Activated CD4-positive, alpha-beta T cell treated with anti-CD3 and anti-CD28 coated beads for 36 hours (primary cell): ENCODE measurements around the gene JAZF1. TPM values are rescaled to one million over a fixed set of nuclear protein-coding genes. Genes with fewer than 3 reads are reported as not detected.

Source experiments
- ATAC-seq: fragments of 200-7000 bp; cut with Tn5 transposase; one replicate; pipeline ENCODE4 v1.10.0; 2021; ENCODE audit warnings: mild to moderate bottlenecking, moderate library complexity
- CTCF ChIA-PET: fragments of 350-600 bp; sonication (Branson Sonifier 250); formaldehyde crosslinking; loops from one replicate; lab custom pipeline; 2021; ENCODE audit warnings: antibody characterized with exemption; lab: Charles Lee
- POLR2A ChIA-PET: fragments of 350-600 bp; sonication (Branson Sonifier 250); formaldehyde crosslinking; loops from one replicate; lab custom pipeline; 2021; ENCODE audit warnings: antibody characterized with exemption, inconsistent platforms; lab: Charles Lee
- DNase-seq: peaks from one replicate; pipeline ENCODE4 v3.0.0-alpha.2; 2020
- H3K27ac Mint-ChIP-seq: one replicate; pipeline ENCODE4 v1.8.0; 2021; ENCODE audit warnings: mixed read lengths
- H3K27me3 Mint-ChIP-seq: one replicate; pipeline ENCODE4 v1.8.0; 2021; ENCODE audit warnings: mixed read lengths
- H3K36me3 Mint-ChIP-seq: one replicate; pipeline ENCODE4 v1.8.0; 2021; ENCODE audit warnings: low read depth, mixed read lengths
- H3K4me1 Mint-ChIP-seq: one replicate; pipeline ENCODE4 v1.8.0; 2021; ENCODE audit warnings: mixed read lengths
- H3K4me3 Mint-ChIP-seq: one replicate; pipeline ENCODE4 v1.8.0; 2021; ENCODE audit warnings: mild to moderate bottlenecking, moderate library complexity, mixed read lengths
- H3K9me3 Mint-ChIP-seq: one replicate; pipeline ENCODE4 v1.8.0; 2021; ENCODE audit warnings: low read depth, mixed read lengths
- intact Hi-C, 2 experiments: fragments of 100-400 bp; cut with DNase I in 1 of 2; cut with micrococcal nuclease in 1 of 2; formaldehyde crosslinking; loops; one replicate each; pipeline versions ENCODE4 v1.14.2 to v1.15.1; 2022 to 2024; cut with DNase I, micrococcal nuclease
- total RNA-seq, 2 experiments: library from RNA; stranded (reverse); gene quantifications; one replicate each; pipeline ENCODE4 v1.2.3, GENCODE V29; 2021

The JAZF1 gene
- total RNA-seq, 2 experiments from 2014 or later, result 5.2 to 6.9 TPM

DNA sequence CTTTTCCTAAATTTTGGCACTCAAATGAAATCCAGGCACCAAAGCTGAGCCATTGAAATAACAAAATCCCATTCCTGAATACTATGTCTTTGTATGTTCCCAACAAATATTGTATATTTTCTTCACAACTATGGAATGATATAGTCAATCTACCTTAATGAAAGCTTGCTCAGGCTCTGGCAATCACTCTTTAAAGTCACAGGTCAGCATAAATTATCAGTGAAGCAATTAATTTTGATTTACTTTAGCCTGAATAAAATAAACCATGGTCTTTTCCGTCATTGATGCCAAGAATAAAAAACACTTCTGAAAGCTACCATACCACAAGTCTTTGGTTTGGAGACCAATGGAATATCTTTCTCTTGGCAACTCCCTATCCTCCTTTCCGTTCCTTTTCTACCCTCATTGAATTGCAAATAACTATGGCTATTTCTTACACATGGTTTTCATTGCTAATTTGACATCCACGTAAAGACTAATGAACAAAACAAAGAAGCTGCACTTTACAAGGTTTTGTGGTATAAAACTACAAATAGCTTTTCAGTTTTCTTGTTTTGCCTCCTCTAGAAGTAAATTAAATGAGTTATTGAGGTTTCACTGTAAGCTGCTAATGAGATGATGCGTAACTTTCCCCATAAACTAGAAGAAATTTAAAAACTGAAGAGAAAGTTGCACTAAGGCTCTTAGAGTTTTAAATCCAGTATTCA is 274.1 kb downstream of the JAZF1 start:
- Mint-ChIP-seq H3K4me3 (no peak overlapping the region), H3K27ac (no peak overlapping the region), H3K9me3 (no peaks in the 10 kb centered on the region), H3K27me3 (no peaks in the 10 kb centered on the region), H3K4me1 (peaks cover 2% of the 10 kb centered on the region), H3K36me3 (no peaks in the 10 kb centered on the region)
- ATAC-seq, result no peak
- intact Hi-C loops, result no loop called here
- POLR2A ChIA-PET, result no interaction called here
- no peak for DNase-seq
- CTCF ChIA-PET, result interaction anchor here (0.7 to 1.2 kb wide), 4 partner anchors 11 to 196 kb away, joined by 3 to 5 read pairs (median 3); no protein-coding TSS in a partner anchor

GRCh38 chr7:27905951-27906350 is 274.6 kb downstream of the JAZF1 start:
- POLR2A ChIA-PET, result interaction anchor here (0.6 kb wide), 1 partner anchor 223 kb away, joined by 3 read pairs; no protein-coding TSS in a partner anchor
- CTCF ChIA-PET, result interaction anchor here (0.6 to 1.2 kb wide), 4 partner anchors 10 to 482 kb away, joined by 3 to 5 read pairs (median 3); no protein-coding TSS in a partner anchor
- H3K36me3 Mint-ChIP-seq, result no peaks in the 10 kb centered on the region

GRCh38 chr7:27901028-27901760 is 279.4 kb downstream of the JAZF1 start:
- ChIA-PET CTCF (no interaction called here), POLR2A (no interaction called here)
- Mint-ChIP-seq H3K4me3 (no peak overlapping the region), H3K36me3 (no peaks in the 10 kb centered on the region), H3K27ac (no peak overlapping the region), H3K9me3 (no peaks in the 10 kb centered on the region), H3K4me1 (peaks cover 37% of the 10 kb centered on the region), H3K27me3 (no peaks in the 10 kb centered on the region)
- intact Hi-C loops, result loop anchor here (1.0 to 2.0 kb wide), 4 partner anchors 116 to 239 kb away; partner anchors contain the start of gene HIBADH (in 1 of the 2)
- DNase-seq (peak; percentile 49), ATAC-seq (peak; percentile 67)

More at GRCh38 chr7:27905951-27906350, 274.6 kb downstream of the JAZF1 start:
- Mint-ChIP-seq H3K9me3 (no peaks in the 10 kb centered on the region), H3K4me3 (no peak overlapping the region), H3K27me3 (no peaks in the 10 kb centered on the region), H3K4me1 (peaks cover 8% of the 10 kb centered on the region), H3K27ac (no peak overlapping the region)
- DNase-seq (no peak), ATAC-seq (no peak)
- intact Hi-C loops, result no loop called here

DNA sequence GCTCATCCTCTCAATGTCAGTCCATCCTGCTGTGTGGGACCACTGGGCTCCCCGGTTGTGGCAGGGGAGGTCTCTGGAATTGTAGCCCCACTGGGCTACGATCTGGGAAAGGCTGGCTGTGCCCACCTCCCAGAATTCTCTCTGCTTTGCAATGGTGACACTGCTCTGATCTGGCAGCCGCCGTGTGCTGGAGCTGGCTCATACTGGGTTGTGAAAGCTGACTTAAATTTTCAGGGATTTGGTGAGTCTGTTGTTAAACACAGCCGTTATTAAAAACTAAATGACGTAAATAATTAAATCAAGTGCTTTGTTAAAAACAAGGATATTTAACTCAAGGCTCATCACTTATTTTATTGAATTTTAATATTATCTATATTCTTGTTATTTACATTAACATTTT is 280.6 kb downstream of the JAZF1 start:
- ATAC-seq, result no peak
- Mint-ChIP-seq H3K36me3 (no peaks in the 10 kb centered on the region), H3K27me3 (no peaks in the 10 kb centered on the region), H3K4me3 (no peak overlapping the region), H3K4me1 (peaks cover 43% of the 10 kb centered on the region), H3K9me3 (no peaks in the 10 kb centered on the region), H3K27ac (no peak overlapping the region)
- CTCF ChIA-PET, result interaction anchor here (0.7 to 1.0 kb wide), 2 partner anchors 197 to 1421 kb away, joined by 3 read pairs; no protein-coding TSS in a partner anchor
- POLR2A ChIA-PET, result no interaction called here
- intact Hi-C loops, result loop anchor here (2.0 kb wide), 2 partner anchors 115 to 137 kb away; no protein-coding TSS in a partner anchor
- no peak for DNase-seq

- ChIA-PET POLR2A (no interaction called here), CTCF (interaction anchor here (1.0 kb wide), 1 partner anchor 197 kb away, joined by 3 read pairs; no protein-coding TSS in a partner anchor)
- H3K9me3 Mint-ChIP-seq, result no peaks in the 10 kb centered on the region
- H3K4me1 Mint-ChIP-seq, result peaks cover 43% of the 10 kb centered on the region
- H3K27ac Mint-ChIP-seq, result no peak overlapping the region
- no peaks in the 10 kb centered on the region for H3K27me3 Mint-ChIP-seq
- DNase-seq (peak; percentile 58), ATAC-seq (peak; percentile 86)
- no peak overlapping the region for H3K4me3 Mint-ChIP-seq
- H3K36me3 Mint-ChIP-seq, result no peaks in the 10 kb centered on the region
- intact Hi-C loops, result no loop called here
Observed at GRCh38 chr7:27899601-27900000, 281.0 kb downstream of the JAZF1 start.

GRCh38 chr7:27897441-27897847 is 283.2 kb downstream of the JAZF1 start:
- no peak for ATAC-seq
- ChIA-PET CTCF (interaction anchor here (1.4 kb wide), 1 partner anchor 24 kb away, joined by 3 read pairs; no protein-coding TSS in a partner anchor), POLR2A (no interaction called here)
- intact Hi-C loops, result no loop called here
- no peaks in the 10 kb centered on the region for H3K9me3 Mint-ChIP-seq
- H3K27me3 Mint-ChIP-seq, result no peaks in the 10 kb centered on the region
- H3K27ac Mint-ChIP-seq, result no peak overlapping the region
- H3K4me3 Mint-ChIP-seq, result no peak overlapping the region
- peaks cover 43% of the 10 kb centered on the region for H3K4me1 Mint-ChIP-seq
- no peak for DNase-seq
- peaks cover 14% of the 10 kb centered on the region for H3K36me3 Mint-ChIP-seq

DNA sequence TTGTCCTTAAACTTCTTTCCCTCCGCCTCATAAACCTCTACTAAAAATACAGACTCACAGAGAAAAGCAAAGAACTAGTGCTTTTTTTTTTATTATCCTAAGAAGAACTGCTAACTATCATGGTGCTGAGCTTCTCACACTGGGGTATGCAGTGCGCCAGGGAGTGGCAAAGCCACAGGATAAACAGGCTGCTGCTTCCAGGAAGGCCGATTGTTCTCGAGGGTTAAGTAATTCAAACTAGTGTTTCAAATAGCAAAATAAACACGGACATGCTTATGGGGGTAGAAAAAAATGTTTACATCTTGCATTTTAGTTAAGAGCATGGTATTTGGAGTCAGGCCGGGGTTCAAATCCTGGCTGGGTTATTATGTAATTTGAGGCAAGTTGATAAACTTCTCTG is 283.6 kb downstream of the JAZF1 start:
- no peak for DNase-seq
- peaks cover 43% of the 10 kb centered on the region for H3K4me1 Mint-ChIP-seq
- no peak overlapping the region for H3K27ac Mint-ChIP-seq
- intact Hi-C loops, result no loop called here
- no peak for ATAC-seq
- CTCF ChIA-PET, result interaction anchor here (1.4 kb wide), 1 partner anchor 24 kb away, joined by 3 read pairs; no protein-coding TSS in a partner anchor
- no peaks in the 10 kb centered on the region for H3K27me3 Mint-ChIP-seq
- no peaks in the 10 kb centered on the region for H3K9me3 Mint-ChIP-seq
- POLR2A ChIA-PET, result no interaction called here
- no peak overlapping the region for H3K4me3 Mint-ChIP-seq
- peaks cover 15% of the 10 kb centered on the region for H3K36me3 Mint-ChIP-seq

DNA sequence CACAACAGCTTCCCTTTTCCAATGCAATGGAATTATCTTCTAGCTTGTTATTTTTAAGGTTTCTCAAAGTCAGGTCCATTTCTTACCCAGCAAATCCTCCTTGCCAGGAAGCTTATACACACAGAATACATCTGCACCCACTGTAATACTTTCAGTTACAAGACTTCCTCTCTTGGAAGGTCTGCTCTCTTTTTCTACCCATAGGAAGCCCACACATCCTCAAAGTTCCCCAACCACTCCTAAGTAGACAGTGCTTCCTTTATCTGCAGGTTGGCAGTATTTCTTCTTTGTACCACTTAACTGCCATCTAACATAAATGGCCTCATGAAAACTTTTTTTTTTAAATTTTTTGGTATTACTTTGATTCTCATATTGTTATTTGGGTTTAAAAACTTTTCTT is 285.0 kb downstream of the JAZF1 start:
- CTCF ChIA-PET, result interaction anchor here (0.9 kb wide), 1 partner anchor 11 kb away, joined by 5 read pairs; no protein-coding TSS in a partner anchor
- Mint-ChIP-seq H3K27me3 (no peaks in the 10 kb centered on the region), H3K9me3 (no peaks in the 10 kb centered on the region), H3K4me3 (no peak overlapping the region), H3K27ac (no peak overlapping the region), H3K4me1 (peaks cover 32% of the 10 kb centered on the region), H3K36me3 (peaks cover 15% of the 10 kb centered on the region)
- DNase-seq, result no peak
- intact Hi-C loops, result no loop called here
- POLR2A ChIA-PET, result no interaction called here
- ATAC-seq, result no peak

- intact Hi-C loops, result no loop called here
- ChIA-PET CTCF (no interaction called here), POLR2A (interaction anchor here (0.8 kb wide), 1 partner anchor 15 kb away, joined by 3 read pairs; no protein-coding TSS in a partner anchor)
- Mint-ChIP-seq H3K27ac (no peak overlapping the region), H3K36me3 (peaks cover 15% of the 10 kb centered on the region), H3K4me1 (peaks cover under 1% of the 10 kb centered on the region), H3K27me3 (no peaks in the 10 kb centered on the region), H3K4me3 (no peak overlapping the region), H3K9me3 (no peaks in the 10 kb centered on the region)
- peak; percentile 63 for ATAC-seq
- DNase-seq, result no peak
Observed at GRCh38 chr7:27890205-27890849, 290.3 kb downstream of the JAZF1 start.

DNA sequence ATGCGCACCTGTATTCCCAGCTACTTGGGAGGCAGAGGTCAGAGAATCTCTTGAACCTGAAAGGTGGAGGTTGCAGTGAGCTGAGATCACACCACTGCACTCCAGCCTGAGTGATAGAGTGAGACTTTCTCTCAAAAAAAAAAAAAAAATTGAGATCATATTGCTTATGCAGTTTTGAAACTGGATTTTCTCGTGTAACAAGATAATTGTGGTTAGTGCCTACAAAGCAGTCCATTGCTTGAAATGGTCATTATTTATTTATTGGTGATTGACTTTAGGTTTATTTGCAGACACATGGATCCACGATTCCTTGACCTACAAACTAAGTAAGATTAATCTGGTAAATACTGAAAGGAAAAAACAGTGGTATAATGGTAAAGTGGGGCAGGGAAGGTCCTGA is 290.8 kb downstream of the JAZF1 start:
- ATAC-seq (no peak), DNase-seq (no peak)
- Mint-ChIP-seq H3K4me3 (no peak overlapping the region), H3K9me3 (no peaks in the 10 kb centered on the region), H3K27ac (no peak overlapping the region), H3K27me3 (no peaks in the 10 kb centered on the region), H3K36me3 (peaks cover 15% of the 10 kb centered on the region), H3K4me1 (no peaks in the 10 kb centered on the region)
- POLR2A ChIA-PET, result interaction anchor here (0.8 kb wide), 1 partner anchor 14 kb away, joined by 3 read pairs; no protein-coding TSS in a partner anchor
- intact Hi-C loops, result no loop called here
- CTCF ChIA-PET, result no interaction called here

GRCh38 chr7:27888736-27889135 is 291.9 kb downstream of the JAZF1 start:
- no peaks in the 10 kb centered on the region for H3K4me1 Mint-ChIP-seq
- H3K27ac Mint-ChIP-seq, result no peak overlapping the region
- intact Hi-C loops, result no loop called here
- ChIA-PET CTCF (interaction anchor here (0.7 to 0.9 kb wide), 3 partner anchors 10 to 49 kb away, joined by 3 read pairs; no protein-coding TSS in a partner anchor), POLR2A (no interaction called here)
- peaks cover 7% of the 10 kb centered on the region for H3K36me3 Mint-ChIP-seq
- no peak for DNase-seq
- ATAC-seq, result no peak
- no peak overlapping the region for H3K4me3 Mint-ChIP-seq
- H3K9me3 Mint-ChIP-seq, result no peaks in the 10 kb centered on the region
- no peaks in the 10 kb centered on the region for H3K27me3 Mint-ChIP-seq
